ENCODE measurements around the gene CAPS2.

DNA sequence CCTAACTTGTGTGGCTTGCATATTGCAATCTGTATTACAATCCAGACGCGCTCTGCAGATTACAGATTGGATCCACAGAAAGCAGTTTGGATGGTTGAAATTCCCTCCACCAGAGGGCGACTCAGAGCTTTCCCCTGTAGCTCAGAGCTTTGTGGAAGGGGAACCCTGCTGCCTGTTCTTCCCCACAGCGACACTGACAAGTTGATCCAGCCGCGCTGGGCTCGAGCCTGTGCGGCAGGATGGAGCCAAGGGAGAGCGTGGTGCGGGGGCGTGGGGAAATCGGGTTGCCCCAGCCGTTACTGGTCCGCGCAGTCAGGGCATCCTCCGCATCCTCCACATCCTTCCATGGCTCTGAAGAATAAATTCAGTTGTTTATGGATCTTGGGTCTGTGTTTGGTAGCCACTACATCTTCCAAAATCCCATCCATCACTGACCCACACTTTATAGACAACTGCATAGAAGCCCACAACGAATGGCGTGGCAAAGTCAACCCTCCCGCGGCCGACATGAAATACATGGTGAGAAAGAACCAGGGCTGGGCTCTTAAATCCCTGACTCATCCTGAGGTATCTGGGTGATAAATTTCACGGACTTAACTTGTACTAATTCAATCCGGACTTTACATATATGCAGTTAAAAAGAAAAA lies 4.4 kb upstream of the CAPS2 start, which contains the start of gene GLIPR1L1:
- peak; percentile 27 for TF ChIP-seq POLR2A (IDR thresholded peaks at IDR 0.05; ENCODE audit: low read length)
- no peak for TF ChIP-seq GATA1 (IDR thresholded peaks at IDR 0.05; ENCODE audit: low read depth, low read length)
